ENCODE results near the gene MBNL1. TPM values are rescaled to one million over a fixed set of nuclear protein-coding genes. Genes with fewer than 3 reads are reported as not detected.

MBNL1 gene
- total RNA-seq, 2 experiments from 2014 or later = 163 to 174 TPM

- H3K27ac ChIP-seq (ENCODE audit: low read depth, low read length, poor library complexity, severe bottlenecking) = no peak overlapping the region
- no peak for DNase-seq (ENCODE audit: low spot score)
- H3K4me3 ChIP-seq (ENCODE audit: low read depth, low read length, poor library complexity, severe bottlenecking) = no peak overlapping the region
- no peaks in the 10 kb centered on the region for H4K20me1 ChIP-seq (ENCODE audit: insufficient read depth, low read length)
- H3K4me1 ChIP-seq (ENCODE audit: insufficient read depth, low read length, poor library complexity, severe bottlenecking) = peaks cover 6% of the 10 kb centered on the region
- no peak overlapping the region for H3K4me2 ChIP-seq (ENCODE audit: low read length)
- H3K9me3 ChIP-seq (ENCODE audit: low read length) = no peaks in the 10 kb centered on the region
- no TSS peak for BruUV-seq (replicated peaks)
- H3K9me2 ChIP-seq (ENCODE audit: insufficient read depth, low read length) = no peaks in the 10 kb centered on the region
- H2AFZ ChIP-seq (ENCODE audit: low read length) = no peak overlapping the region
- intact Hi-C loops (cut with micrococcal nuclease; ENCODE audit: unreplicated experiment) = no loop called here
- no peaks in the 10 kb centered on the region for H3K36me3 ChIP-seq (ENCODE audit: insufficient read depth, low read length)
- CTCF ChIA-PET (ENCODE audit: unreplicated experiment) = no interaction called here
- H3K79me2 ChIP-seq (ENCODE audit: insufficient read depth, low read depth, low read length) = no peaks in the 10 kb centered on the region
- POLR2A ChIA-PET = interaction anchor here (0.5 to 2.6 kb wide), 7 partner anchors 8 to 361 kb away, joined by 3 to 19 read pairs (median 4); no protein-coding TSS in a partner anchor
- TF ChIP-seq EZH2phosphoT487 (IDR thresholded peaks at IDR 0.05; ENCODE audit: borderline replicate concordance, low read depth, low read length) (no peak), CTCF (conservative IDR thresholded peaks at IDR 0.05; ENCODE audit: low read length) (no peak)
Measured at GRCh38 chr3:152234657-152235375, 33.9 kb upstream of the MBNL1 start.

- Histone ChIP-seq H3K9me3 (ENCODE audit: low read length) (no peaks in the 10 kb centered on the region), H2AFZ (ENCODE audit: low read length) (no peak overlapping the region), H3K79me2 (ENCODE audit: insufficient read depth, low read depth, low read length) (no peaks in the 10 kb centered on the region), H3K36me3 (ENCODE audit: insufficient read depth, low read length) (no peaks in the 10 kb centered on the region), H3K4me1 (ENCODE audit: insufficient read depth, low read length, poor library complexity, severe bottlenecking) (peaks cover 14% of the 10 kb centered on the region), H4K20me1 (ENCODE audit: insufficient read depth, low read length) (no peaks in the 10 kb centered on the region), H3K4me3 (ENCODE audit: low read depth, low read length, poor library complexity, severe bottlenecking) (no peak overlapping the region), H3K9me2 (ENCODE audit: insufficient read depth, low read length) (no peaks in the 10 kb centered on the region), H3K27ac (ENCODE audit: low read depth, low read length, poor library complexity, severe bottlenecking) (no peak overlapping the region), H3K4me2 (ENCODE audit: low read length) (no peak overlapping the region)
- TF ChIP-seq EZH2phosphoT487 (IDR thresholded peaks at IDR 0.05; ENCODE audit: borderline replicate concordance, low read depth, low read length) (no peak), CTCF (conservative IDR thresholded peaks at IDR 0.05; ENCODE audit: low read length) (no peak)
- ChIA-PET POLR2A (no interaction called here), CTCF (ENCODE audit: unreplicated experiment) (no interaction called here)
- BruUV-seq (replicated peaks) = no TSS peak
- DNase-seq (ENCODE audit: low spot score) = no peak
- intact Hi-C loops (cut with micrococcal nuclease; ENCODE audit: unreplicated experiment) = no loop called here
Measured at GRCh38 chr3:152235709-152236298, 32.9 kb upstream of the MBNL1 start.

DNA sequence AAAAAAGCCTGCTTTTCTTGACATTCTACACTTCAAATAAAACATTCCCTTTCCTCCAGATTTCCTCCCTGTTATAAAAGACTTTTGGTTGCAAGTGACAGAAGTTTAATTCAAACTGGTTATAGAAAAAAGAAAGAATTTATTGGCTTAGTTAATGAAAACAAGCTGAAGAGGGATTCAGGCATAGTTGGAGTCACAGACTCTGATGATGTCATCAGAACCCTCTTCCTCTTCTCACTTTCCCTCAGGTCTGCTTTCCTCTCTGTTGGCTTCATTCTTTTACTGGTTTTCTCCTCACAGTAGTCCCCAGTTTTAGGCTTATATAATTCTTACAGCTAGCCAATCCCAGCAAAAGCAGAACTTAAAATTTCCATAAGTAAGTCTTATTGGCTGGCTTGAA is 32.0 kb upstream of the MBNL1 start:
- DNase-seq (ENCODE audit: low spot score) = no peak
- intact Hi-C loops (cut with micrococcal nuclease; ENCODE audit: unreplicated experiment) = no loop called here
- Histone ChIP-seq H3K4me3 (ENCODE audit: low read depth, low read length, poor library complexity, severe bottlenecking) (no peak overlapping the region), H3K4me1 (ENCODE audit: insufficient read depth, low read length, poor library complexity, severe bottlenecking) (peaks cover 24% of the 10 kb centered on the region), H3K27ac (ENCODE audit: low read depth, low read length, poor library complexity, severe bottlenecking) (no peak overlapping the region), H3K36me3 (ENCODE audit: insufficient read depth, low read length) (no peaks in the 10 kb centered on the region), H3K79me2 (ENCODE audit: insufficient read depth, low read depth, low read length) (no peaks in the 10 kb centered on the region), H3K9me2 (ENCODE audit: insufficient read depth, low read length) (no peaks in the 10 kb centered on the region), H4K20me1 (ENCODE audit: insufficient read depth, low read length) (no peaks in the 10 kb centered on the region), H2AFZ (ENCODE audit: low read length) (no peak overlapping the region), H3K9me3 (ENCODE audit: low read length) (no peaks in the 10 kb centered on the region), H3K4me2 (ENCODE audit: low read length) (no peak overlapping the region)
- TF ChIP-seq CTCF (conservative IDR thresholded peaks at IDR 0.05; ENCODE audit: low read length) (no peak), EZH2phosphoT487 (IDR thresholded peaks at IDR 0.05; ENCODE audit: borderline replicate concordance, low read depth, low read length) (no peak)
- BruUV-seq (replicated peaks) = no TSS peak
- ChIA-PET POLR2A (interaction anchor here (0.6 to 1.3 kb wide), 5 partner anchors 9 to 29 kb away, joined by 3 to 4 read pairs (median 3); no protein-coding TSS in a partner anchor), CTCF (ENCODE audit: unreplicated experiment) (no interaction called here)
